ENCODE measurements around the gene PYGB.

Gene PYGB

GRCh38 chr20:25247956-25248785 lies at the start of gene PYGB:
Gene PYGB (plus strand): TSS chr20:25248085. CDS start chr20:25248179, 94 bp downstream.
- DNase-seq (ENCODE audit: low read depth in 4 of 4, low spot score in 1 of 4) = peak in 3 of 4 experiments; percentile 52 to 58 (median 57)

- no peak for DNase-seq (ENCODE audit: low read depth in 4 of 4, low spot score in 1 of 4)
These were observed 49.1 kb upstream of the PYGB start for GRCh38 chr20:25198663-25199383.

GRCh38 chr20:25199473-25200260 lies 48.2 kb upstream of the PYGB start:
- DNase-seq (ENCODE audit: low read depth in 4 of 4, low spot score in 1 of 4) = no peak

- DNase-seq (ENCODE audit: low read depth in 4 of 4, low spot score in 1 of 4) = no peak
These were observed 44.8 kb upstream of the PYGB start for GRCh38 chr20:25203089-25203488.

- DNase-seq (ENCODE audit: low read depth in 4 of 4, low spot score in 1 of 4) = no peak
These were observed 44.0 kb upstream of the PYGB start for GRCh38 chr20:25203871-25204320.

- no peak for DNase-seq (ENCODE audit: low read depth in 4 of 4, low spot score in 1 of 4)
These were observed 43.2 kb upstream of the PYGB start for GRCh38 chr20:25204550-25205276.

- DNase-seq (ENCODE audit: low read depth in 4 of 4, low spot score in 1 of 4) = no peak
These were observed 42.4 kb upstream of the PYGB start for GRCh38 chr20:25205277-25206062.

- DNase-seq (ENCODE audit: low read depth in 4 of 4, low spot score in 1 of 4) = no peak
These were observed 41.9 kb upstream of the PYGB start for GRCh38 chr20:25206063-25206403.

GRCh38 chr20:25206548-25206947 lies 41.3 kb upstream of the PYGB start:
- DNase-seq (ENCODE audit: low read depth in 4 of 4, low spot score in 1 of 4) = no peak

GRCh38 chr20:25207149-25207959 lies 40.5 kb upstream of the PYGB start:
- DNase-seq (ENCODE audit: low read depth in 4 of 4, low spot score in 1 of 4) = no peak

- no peak for DNase-seq (ENCODE audit: low read depth in 4 of 4, low spot score in 1 of 4)
These were observed 39.8 kb upstream of the PYGB start for GRCh38 chr20:25207960-25208534.

- DNase-seq (ENCODE audit: low read depth in 4 of 4, low spot score in 1 of 4) = no peak
These were observed 38.5 kb upstream of the PYGB start for GRCh38 chr20:25209400-25209799.

GRCh38 chr20:25209911-25210310 lies 38.0 kb upstream of the PYGB start:
- DNase-seq (ENCODE audit: low read depth in 4 of 4, low spot score in 1 of 4) = no peak

GRCh38 chr20:25211273-25211672 lies 36.6 kb upstream of the PYGB start:
- DNase-seq (ENCODE audit: low read depth in 4 of 4, low spot score in 1 of 4) = no peak

- no peak for DNase-seq (ENCODE audit: low read depth in 4 of 4, low spot score in 1 of 4)
These were observed 35.6 kb upstream of the PYGB start for GRCh38 chr20:25212242-25212641.

GRCh38 chr20:25213566-25214425 lies 34.1 kb upstream of the PYGB start:
- no peak for DNase-seq (ENCODE audit: low read depth in 4 of 4, low spot score in 1 of 4)

GRCh38 chr20:25214426-25214790 lies 33.5 kb upstream of the PYGB start:
- DNase-seq (ENCODE audit: low read depth in 4 of 4, low spot score in 1 of 4) = no peak

- no peak for DNase-seq (ENCODE audit: low read depth in 4 of 4, low spot score in 1 of 4)
These were observed 33.1 kb upstream of the PYGB start for GRCh38 chr20:25214819-25215218.
